WERI-Rb-1 (cell line): Measurements from ENCODE around the gene C1QL1.

ENCODE experiments used
- DNase-seq: peaks from one replicate; pipeline ENCODE4 v3.0.0-alpha.2; 2020
- H3K27ac ChIP-seq: fragments of 250-450 bp; sonication (Bioruptor Pico); 2 replicates; pipeline ENCODE4 v1.5.1; 2020; ENCODE audit warnings: mild to moderate bottlenecking, moderate library complexity
- H3K27me3 ChIP-seq: fragments of 250-450 bp; sonication (Bioruptor Pico); 2 replicates; pipeline ENCODE4 v1.5.1; 2021; ENCODE audit warnings: mild to moderate bottlenecking, low read depth, moderate library complexity; ENCODE audit not compliant: insufficient read depth, severe bottlenecking
- H3K36me3 ChIP-seq: fragments of 250-450 bp; sonication (Bioruptor Pico); 2 replicates; pipeline ENCODE4 v1.5.1; 2020; ENCODE audit warnings: mild to moderate bottlenecking, moderate library complexity
- H3K4me3 ChIP-seq: 2 replicates; pipeline ENCODE4 v1.5.1; 2011; ENCODE audit warnings: low read depth, mild to moderate bottlenecking, control low read depth, low read length
- H3K9me3 ChIP-seq: fragments of 250-450 bp; sonication (Bioruptor Pico); 2 replicates; pipeline ENCODE4 v1.5.1; 2021; ENCODE audit warnings: mild to moderate bottlenecking, moderate library complexity; ENCODE audit not compliant: severe bottlenecking
- TF ChIP-seq, protein P1 (sequence below): IDR thresholded peaks from 2 replicates; pipeline ENCODE4 v1.5.1; 2011; ENCODE audit warnings: low read depth, mild to moderate bottlenecking, control low read depth, inconsistent platforms, low read length

C1QL1 gene

DNA sequence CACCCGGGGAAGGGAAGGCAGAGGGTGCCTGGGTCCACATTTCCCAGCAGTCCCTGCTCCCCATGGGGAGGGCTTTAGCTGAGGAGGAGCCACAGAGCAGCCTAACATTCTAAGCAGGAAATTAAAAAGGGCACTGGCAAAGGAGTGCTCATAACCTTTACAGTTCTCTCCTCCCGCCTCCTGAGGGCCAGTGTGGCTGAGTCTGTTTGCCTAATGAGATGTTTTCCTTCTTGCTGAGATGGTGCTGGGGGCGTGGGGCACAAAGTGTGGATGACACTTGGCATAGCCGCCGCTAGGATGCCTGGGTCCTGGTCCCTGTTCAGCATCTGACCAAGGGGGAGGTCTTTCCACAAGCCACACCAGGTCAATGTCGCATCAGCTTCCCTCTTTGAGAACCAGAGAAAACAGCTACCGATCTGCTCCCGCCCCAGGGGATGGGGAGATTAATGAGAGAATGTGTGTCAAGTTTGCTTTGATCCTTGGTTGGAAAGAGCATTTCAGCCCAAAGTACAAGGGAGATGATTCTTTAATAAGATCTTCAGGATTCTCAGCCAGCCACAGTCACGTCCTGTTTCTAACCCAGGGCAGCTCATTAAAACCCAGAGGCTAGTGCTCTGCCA is 26.3 kb downstream of the C1QL1 start:
- no peak overlapping the region for H3K4me3 ChIP-seq
- no peaks in the 10 kb centered on the region for H3K27me3 ChIP-seq
- H3K27ac ChIP-seq, result no peak overlapping the region
- H3K36me3 ChIP-seq, result peaks cover 87% of the 10 kb centered on the region
- TF ChIP-seq, protein P1, sequence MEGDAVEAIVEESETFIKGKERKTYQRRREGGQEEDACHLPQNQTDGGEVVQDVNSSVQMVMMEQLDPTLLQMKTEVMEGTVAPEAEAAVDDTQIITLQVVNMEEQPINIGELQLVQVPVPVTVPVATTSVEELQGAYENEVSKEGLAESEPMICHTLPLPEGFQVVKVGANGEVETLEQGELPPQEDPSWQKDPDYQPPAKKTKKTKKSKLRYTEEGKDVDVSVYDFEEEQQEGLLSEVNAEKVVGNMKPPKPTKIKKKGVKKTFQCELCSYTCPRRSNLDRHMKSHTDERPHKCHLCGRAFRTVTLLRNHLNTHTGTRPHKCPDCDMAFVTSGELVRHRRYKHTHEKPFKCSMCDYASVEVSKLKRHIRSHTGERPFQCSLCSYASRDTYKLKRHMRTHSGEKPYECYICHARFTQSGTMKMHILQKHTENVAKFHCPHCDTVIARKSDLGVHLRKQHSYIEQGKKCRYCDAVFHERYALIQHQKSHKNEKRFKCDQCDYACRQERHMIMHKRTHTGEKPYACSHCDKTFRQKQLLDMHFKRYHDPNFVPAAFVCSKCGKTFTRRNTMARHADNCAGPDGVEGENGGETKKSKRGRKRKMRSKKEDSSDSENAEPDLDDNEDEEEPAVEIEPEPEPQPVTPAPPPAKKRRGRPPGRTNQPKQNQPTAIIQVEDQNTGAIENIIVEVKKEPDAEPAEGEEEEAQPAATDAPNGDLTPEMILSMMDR, result no peak
- DNase-seq, result no peak
- H3K9me3 ChIP-seq, result no peaks in the 10 kb centered on the region

DNA sequence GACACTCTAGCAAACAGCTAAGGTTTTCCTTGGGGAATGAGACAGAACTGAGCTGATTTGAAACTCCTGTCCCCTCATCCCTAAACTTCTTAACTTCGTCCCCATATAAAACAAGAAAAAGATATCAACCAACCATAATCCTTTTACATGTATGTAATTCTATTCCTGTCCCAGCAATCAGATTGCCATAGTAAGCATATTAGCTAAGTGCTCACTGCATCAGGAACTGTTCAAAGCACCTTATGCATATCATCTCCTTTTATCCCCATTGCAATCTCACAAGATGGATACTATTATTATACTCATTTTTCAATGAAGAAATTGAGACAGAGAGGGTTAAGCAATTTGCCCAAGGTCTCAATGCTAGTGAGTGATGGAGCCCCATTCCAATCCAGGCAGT is 27.3 kb downstream of the C1QL1 start:
- no peaks in the 10 kb centered on the region for H3K9me3 ChIP-seq
- no peak overlapping the region for H3K27ac ChIP-seq
- TF ChIP-seq, protein P1, result no peak
- H3K4me3 ChIP-seq, result no peak overlapping the region
- peaks cover 88% of the 10 kb centered on the region for H3K36me3 ChIP-seq
- no peaks in the 10 kb centered on the region for H3K27me3 ChIP-seq
- DNase-seq, result no peak

DNA sequence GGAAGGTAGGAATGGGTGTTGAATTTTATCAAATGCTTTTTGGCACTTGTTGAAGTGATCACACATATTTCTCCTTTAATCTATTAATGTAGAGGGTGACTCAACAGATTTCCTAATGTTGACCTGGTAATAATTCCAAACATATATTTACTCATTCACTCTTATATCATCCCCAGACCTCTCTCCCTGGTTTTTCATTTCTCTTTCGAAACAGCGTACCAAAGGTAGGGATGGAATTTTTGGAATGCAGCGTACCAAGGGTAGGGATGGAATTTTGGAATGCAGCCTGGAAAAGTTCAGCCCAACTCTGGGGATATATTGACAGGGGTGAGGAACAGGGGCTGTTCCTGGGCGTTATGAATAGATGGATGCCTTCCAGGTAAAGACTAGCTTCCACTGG is 27.8 kb downstream of the C1QL1 start:
- no peaks in the 10 kb centered on the region for H3K9me3 ChIP-seq
- DNase-seq, result no peak
- H3K27me3 ChIP-seq, result no peaks in the 10 kb centered on the region
- TF ChIP-seq, protein P1, result no peak
- no peak overlapping the region for H3K27ac ChIP-seq
- H3K36me3 ChIP-seq, result peaks cover 90% of the 10 kb centered on the region
- H3K4me3 ChIP-seq, result no peak overlapping the region

DNA sequence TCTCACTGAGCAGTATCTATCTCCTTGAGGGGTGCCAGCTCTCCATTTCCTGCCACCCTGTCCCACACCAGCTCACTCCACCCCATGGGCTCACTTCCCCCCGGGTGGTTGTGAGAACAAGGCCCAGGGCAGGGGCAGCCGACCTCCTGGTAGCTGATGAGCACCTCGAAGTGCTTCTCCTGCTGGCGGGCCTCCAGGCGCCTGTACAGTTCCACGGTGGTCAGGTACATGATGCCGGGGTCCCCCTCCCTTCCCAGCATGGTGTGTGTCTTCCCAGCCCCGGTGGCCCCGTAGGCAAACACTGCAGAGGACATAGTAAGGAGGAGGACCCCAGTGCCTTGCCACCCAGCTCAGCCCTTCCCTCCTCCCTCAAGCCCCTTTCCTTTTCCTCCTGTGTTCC is 33.0 kb downstream of the C1QL1 start:
- H3K4me3 ChIP-seq, result no peak overlapping the region
- H3K27ac ChIP-seq, result no peak overlapping the region
- H3K27me3 ChIP-seq, result no peaks in the 10 kb centered on the region
- peaks cover 95% of the 10 kb centered on the region for H3K36me3 ChIP-seq
- no peak for DNase-seq
- TF ChIP-seq, protein P1, result no peak
- no peaks in the 10 kb centered on the region for H3K9me3 ChIP-seq

DNA sequence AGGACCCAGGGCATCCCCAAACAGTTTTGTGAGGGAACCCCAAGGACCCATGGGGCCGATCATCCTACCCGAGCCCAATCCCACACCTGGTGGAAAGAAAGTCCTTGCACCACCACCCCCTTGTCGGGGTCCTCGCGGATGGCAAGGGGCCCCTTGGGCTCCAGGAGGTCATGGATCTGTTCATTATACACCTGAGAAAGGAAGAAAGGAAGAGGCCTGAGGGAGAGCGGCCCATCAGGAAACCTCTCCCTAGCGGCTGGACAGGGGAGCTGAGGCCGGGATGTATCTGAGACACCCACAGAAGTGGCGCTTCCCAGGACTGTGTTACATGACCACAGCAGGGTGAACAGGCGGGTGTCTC is 33.4 kb downstream of the C1QL1 start:
- no peak overlapping the region for H3K4me3 ChIP-seq
- H3K9me3 ChIP-seq, result no peaks in the 10 kb centered on the region
- TF ChIP-seq, protein P1, result no peak
- H3K27ac ChIP-seq, result no peak overlapping the region
- DNase-seq, result no peak
- peaks cover 95% of the 10 kb centered on the region for H3K36me3 ChIP-seq
- no peaks in the 10 kb centered on the region for H3K27me3 ChIP-seq
